Jurkat, Clone E6-1 (cell line): ENCODE measurements around the gene SSC5D.

Experiments used
- DNase-seq: peaks from one replicate; pipeline ENCODE4 v3.0.0-alpha.2; 2011; ENCODE audit warnings: low read depth, low spot score
- H3K4me3 ChIP-seq: 2 replicates; pipeline ENCODE4 v1.5.1; 2011; ENCODE audit warnings: mild to moderate bottlenecking, low read length, control low read depth, moderate library complexity

Gene SSC5D

GRCh38 chr19:55483706-55484592 is 4.3 kb upstream of the SSC5D start:
- no peak for DNase-seq
- peak overlapping the region; percentile 77 for H3K4me3 ChIP-seq

- DNase-seq: peak; percentile 64
- H3K4me3 ChIP-seq: peak within 1 kb of the TSS; percentile 77
Measured at GRCh38 chr19:55484593-55485438, 3.4 kb upstream of the SSC5D start, which contains the start of gene NAT14. NAT14 (plus strand) TSS chr19:55485188; CDS start chr19:55485709, 521 bp downstream.

- peak overlapping the region; percentile 77 for H3K4me3 ChIP-seq
- no peak for DNase-seq
Measured at GRCh38 chr19:55485439-55486011, 2.7 kb upstream of the SSC5D start.

GRCh38 chr19:55486043-55486970 is 1.9 kb upstream of the SSC5D start:
- DNase-seq: no peak
- peak overlapping the region; percentile 77 for H3K4me3 ChIP-seq

GRCh38 chr19:55486971-55487923 is 989 bp upstream of the SSC5D start:
- DNase-seq: no peak
- H3K4me3 ChIP-seq: no peak overlapping the region

- no peak overlapping the region for H3K4me3 ChIP-seq
- DNase-seq: no peak
Measured at GRCh38 chr19:55488986-55489710, 912 bp downstream of the SSC5D start.

GRCh38 chr19:55489711-55490477 is 1.7 kb downstream of the SSC5D start:
- no peak overlapping the region for H3K4me3 ChIP-seq
- no peak for DNase-seq

GRCh38 chr19:55490478-55491432 is 2.5 kb downstream of the SSC5D start:
- no peak for DNase-seq
- no peak overlapping the region for H3K4me3 ChIP-seq

- no peak overlapping the region for H3K4me3 ChIP-seq
- DNase-seq: no peak
Measured at GRCh38 chr19:55491546-55492360, 3.5 kb downstream of the SSC5D start.

GRCh38 chr19:55492362-55492944 is 4.2 kb downstream of the SSC5D start:
- no peak for DNase-seq

GRCh38 chr19:55493052-55493644 is 4.9 kb downstream of the SSC5D start:
- H3K4me3 ChIP-seq: no peak overlapping the region
- DNase-seq: no peak

More at GRCh38 chr19:55492362-55492944, 4.2 kb downstream of the SSC5D start:
- no peak overlapping the region for H3K4me3 ChIP-seq

- H3K4me3 ChIP-seq: no peak overlapping the region
- DNase-seq: no peak
Measured at GRCh38 chr19:55493645-55494171, 5.5 kb downstream of the SSC5D start.

GRCh38 chr19:55494172-55494761 is 6.0 kb downstream of the SSC5D start:
- DNase-seq: no peak
- no peak overlapping the region for H3K4me3 ChIP-seq
